Activated CD4-positive, alpha-beta memory T cell treated with anti-CD3 and anti-CD28 coated beads for 36 hours (primary cell): Measurements from ENCODE around the gene ARID1B. TPM values are rescaled to one million over a fixed set of nuclear protein-coding genes. Genes with fewer than 3 reads are reported as not detected.
A peak's percentile ranks its signal among the peaks of the same experiment; 100 is the strongest.
"Not testable (repeated sequence)": the region's sequence is repeated elsewhere in the genome, so short reads cannot be mapped to it uniquely, and the experiment has no call there.

Experiments used
- CTCF ChIA-PET: fragments of 350-600 bp; sonication (Branson Sonifier 250); formaldehyde crosslinking; loops from one replicate; lab custom pipeline; 2021; ENCODE audit warnings: antibody characterized with exemption, inconsistent platforms; lab: Charles Lee
- POLR2A ChIA-PET: fragments of 350-600 bp; sonication (Branson Sonifier 250); formaldehyde crosslinking; loops from one replicate; lab custom pipeline; 2021; ENCODE audit warnings: antibody characterized with exemption; lab: Charles Lee
- DNase-seq: peaks from one replicate; pipeline ENCODE4 v3.0.0-alpha.2; 2020
- H3K27ac Mint-ChIP-seq: one replicate; pipeline ENCODE4 v1.8.0; 2021; ENCODE audit warnings: mixed read lengths
- H3K27me3 Mint-ChIP-seq: one replicate; pipeline ENCODE4 v1.8.0; 2021; ENCODE audit warnings: mixed read lengths
- H3K36me3 Mint-ChIP-seq: one replicate; pipeline ENCODE4 v1.8.0; 2021; ENCODE audit warnings: mixed read lengths
- H3K4me1 Mint-ChIP-seq: one replicate; pipeline ENCODE4 v1.8.0; 2021; ENCODE audit warnings: low read depth, mixed read lengths
- H3K4me3 Mint-ChIP-seq: one replicate; pipeline ENCODE4 v1.8.0; 2021; ENCODE audit warnings: mild to moderate bottlenecking, mixed read lengths
- H3K9me3 Mint-ChIP-seq: one replicate; pipeline ENCODE4 v1.8.0; 2021; ENCODE audit warnings: mixed read lengths
- intact Hi-C: fragments of 100-400 bp; cut with micrococcal nuclease; formaldehyde crosslinking; loops from one replicate; pipeline ENCODE4 v1.15.1; 2023
- total RNA-seq, 2 experiments: library from RNA; stranded (reverse); gene quantifications; one replicate each; pipeline ENCODE4 v1.2.3, GENCODE V29; 2021

ARID1B gene
- total RNA-seq, 2 experiments from 2014 or later = 39.0 to 41.5 TPM

DNA sequence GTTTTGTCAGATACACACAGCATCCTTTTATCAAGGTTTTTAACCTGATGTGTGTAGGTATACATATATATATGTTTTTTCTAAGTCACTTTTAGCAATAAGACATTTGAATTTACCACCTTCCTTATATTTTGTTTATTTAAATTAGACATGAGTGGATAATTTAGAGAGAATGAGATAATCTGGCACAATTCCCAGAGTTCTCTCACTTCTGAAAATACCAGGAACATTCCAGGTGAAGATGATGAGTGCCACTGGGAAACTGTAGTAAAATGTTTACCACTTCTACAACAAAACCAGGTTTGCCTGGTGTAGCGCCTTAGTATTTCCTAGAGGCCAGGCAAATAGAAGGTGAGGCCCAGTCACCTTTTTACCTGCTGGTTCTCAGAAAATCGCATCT, 356.7 kb downstream of the ARID1B start:
- DNase-seq = no peak
- Mint-ChIP-seq H3K4me1 (peaks cover 6% of the 10 kb centered on the region), H3K4me3 (no peak overlapping the region), H3K27ac (no peak overlapping the region), H3K27me3 (no peaks in the 10 kb centered on the region), H3K36me3 (peaks cover 21% of the 10 kb centered on the region), H3K9me3 (no peaks in the 10 kb centered on the region)
- ChIA-PET CTCF (no interaction called here), POLR2A (no interaction called here)
- intact Hi-C loops = no loop called here

DNA sequence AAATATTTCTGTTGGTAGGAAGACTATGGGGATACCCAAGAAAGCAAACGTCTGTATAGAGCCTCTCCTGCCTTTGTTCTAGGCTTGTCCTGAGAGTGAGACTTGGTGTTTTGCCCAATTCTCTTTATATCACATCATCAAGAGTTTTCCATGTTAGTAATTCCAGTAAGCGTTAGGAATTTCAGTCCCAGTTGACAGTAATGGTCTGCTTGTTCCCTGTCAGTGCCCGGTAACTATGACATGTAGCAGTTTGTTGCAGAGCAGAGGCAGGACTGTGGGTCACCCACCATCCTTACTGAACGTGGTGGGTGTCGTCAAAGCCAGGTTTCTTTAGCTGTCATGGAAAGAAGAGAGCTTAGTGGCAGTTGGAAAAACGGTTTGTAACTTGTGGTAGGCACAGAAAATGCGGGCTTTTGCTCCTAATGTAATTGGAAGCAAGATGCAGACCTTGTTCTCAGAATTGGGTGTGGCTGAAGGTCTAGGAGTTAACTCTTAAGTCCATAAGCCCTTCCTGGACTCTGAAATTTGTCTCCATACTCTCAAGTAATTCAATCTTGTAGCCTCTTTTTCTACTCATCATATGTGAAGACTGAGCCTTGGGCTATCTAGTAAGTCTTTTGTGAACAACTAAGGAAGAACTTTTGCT, 357.3 kb downstream of the ARID1B start:
- Mint-ChIP-seq H3K9me3 (no peaks in the 10 kb centered on the region), H3K4me3 (no peak overlapping the region), H3K27me3 (no peaks in the 10 kb centered on the region), H3K36me3 (peaks cover 21% of the 10 kb centered on the region), H3K4me1 (peaks cover 4% of the 10 kb centered on the region), H3K27ac (no peak overlapping the region)
- intact Hi-C loops = no loop called here
- CTCF ChIA-PET = no interaction called here
- POLR2A ChIA-PET = no interaction called here
- no peak for DNase-seq

DNA sequence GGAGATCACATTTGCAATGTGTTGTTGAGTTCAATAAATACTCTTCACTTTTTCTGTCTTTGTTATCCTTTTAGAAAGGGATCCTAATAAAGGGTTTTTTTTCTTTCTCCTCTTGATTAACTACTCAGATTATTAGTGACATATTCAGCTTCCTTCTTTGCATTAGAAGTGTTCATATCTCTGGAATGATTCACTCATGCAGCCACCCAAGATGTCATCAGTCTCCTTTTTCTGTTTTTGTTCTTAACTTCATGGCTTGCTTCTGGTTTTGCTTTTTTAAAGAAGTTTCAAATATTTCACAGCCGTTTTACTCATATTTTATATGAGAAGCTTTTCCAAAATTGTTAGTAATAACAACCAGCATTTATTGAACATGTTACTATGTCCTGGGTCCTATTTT, 358.5 kb downstream of the ARID1B start:
- no peak for DNase-seq
- H3K4me1 Mint-ChIP-seq = peaks cover 4% of the 10 kb centered on the region
- no peak overlapping the region for H3K27ac Mint-ChIP-seq
- ChIA-PET CTCF (no interaction called here), POLR2A (no interaction called here)
- H3K36me3 Mint-ChIP-seq = peaks cover 23% of the 10 kb centered on the region
- no peaks in the 10 kb centered on the region for H3K27me3 Mint-ChIP-seq
- intact Hi-C loops = no loop called here
- H3K9me3 Mint-ChIP-seq = no peaks in the 10 kb centered on the region
- H3K4me3 Mint-ChIP-seq = no peak overlapping the region

DNA sequence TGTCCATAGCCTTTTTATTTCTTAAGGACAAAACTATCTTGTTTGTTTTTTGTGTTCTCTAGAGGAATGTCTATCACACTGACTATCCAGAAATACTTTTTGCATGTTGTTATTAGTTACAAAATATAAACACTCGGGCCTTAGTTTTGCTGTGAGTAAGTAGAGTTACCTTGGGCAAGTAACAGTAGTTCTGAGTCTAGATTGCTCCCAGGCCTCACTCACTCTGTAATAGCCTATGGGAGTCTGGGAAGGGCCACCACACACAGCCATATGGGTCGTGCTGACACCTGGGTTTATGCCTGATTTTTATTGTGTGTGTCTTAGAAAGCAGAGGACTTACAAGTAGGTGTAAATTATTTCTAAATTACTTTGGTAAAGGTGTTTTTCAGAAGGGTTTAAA, 360.3 kb downstream of the ARID1B start:
- H3K27me3 Mint-ChIP-seq = no peaks in the 10 kb centered on the region
- POLR2A ChIA-PET = no interaction called here
- CTCF ChIA-PET = no interaction called here
- no peaks in the 10 kb centered on the region for H3K9me3 Mint-ChIP-seq
- DNase-seq = no peak
- no peak overlapping the region for H3K4me3 Mint-ChIP-seq
- H3K4me1 Mint-ChIP-seq = peaks cover 4% of the 10 kb centered on the region
- intact Hi-C loops = no loop called here
- H3K27ac Mint-ChIP-seq = no peak overlapping the region
- H3K36me3 Mint-ChIP-seq = peaks cover 24% of the 10 kb centered on the region

DNA sequence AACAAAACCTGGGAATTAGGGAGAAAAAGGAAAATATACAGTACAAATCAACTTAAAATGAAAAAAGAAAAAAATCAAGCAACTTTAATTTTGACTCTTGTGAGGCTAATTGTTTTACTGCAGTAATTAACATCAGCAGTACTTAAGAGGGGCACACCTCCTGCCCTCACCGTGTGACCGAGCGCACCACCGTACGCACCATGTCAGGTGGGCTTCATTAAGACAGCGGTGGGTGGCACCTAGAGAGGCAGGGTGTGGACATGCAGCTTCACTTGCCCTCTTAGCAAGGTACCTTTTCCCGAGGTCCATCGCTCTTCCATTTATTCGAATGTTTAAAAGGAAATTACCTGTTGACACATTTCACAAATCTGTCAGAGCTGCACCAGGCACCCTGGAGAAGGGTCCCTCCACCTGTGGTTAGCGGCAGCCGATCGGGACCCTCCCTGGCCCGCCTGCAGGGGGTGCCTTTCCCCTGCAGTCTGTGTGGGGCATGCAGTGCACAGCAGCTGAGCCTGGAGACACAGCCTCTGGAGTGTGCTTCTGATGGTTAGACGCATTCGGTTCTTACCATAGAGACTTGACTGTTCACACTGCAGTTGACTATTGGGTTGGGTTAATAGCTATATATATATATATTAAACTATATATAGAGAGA, 362.0 kb downstream of the ARID1B start:
- ChIA-PET POLR2A (no interaction called here), CTCF (no interaction called here)
- no peak for DNase-seq
- intact Hi-C loops = loop anchor here (2.0 kb wide), 1 partner anchor 38 kb away; no protein-coding TSS in a partner anchor
- H3K4me3 Mint-ChIP-seq = no peak overlapping the region
- no peaks in the 10 kb centered on the region for H3K27me3 Mint-ChIP-seq
- no peaks in the 10 kb centered on the region for H3K9me3 Mint-ChIP-seq
- H3K27ac Mint-ChIP-seq = no peak overlapping the region
- H3K4me1 Mint-ChIP-seq = peaks cover 15% of the 10 kb centered on the region
- peaks cover 21% of the 10 kb centered on the region for H3K36me3 Mint-ChIP-seq

DNA sequence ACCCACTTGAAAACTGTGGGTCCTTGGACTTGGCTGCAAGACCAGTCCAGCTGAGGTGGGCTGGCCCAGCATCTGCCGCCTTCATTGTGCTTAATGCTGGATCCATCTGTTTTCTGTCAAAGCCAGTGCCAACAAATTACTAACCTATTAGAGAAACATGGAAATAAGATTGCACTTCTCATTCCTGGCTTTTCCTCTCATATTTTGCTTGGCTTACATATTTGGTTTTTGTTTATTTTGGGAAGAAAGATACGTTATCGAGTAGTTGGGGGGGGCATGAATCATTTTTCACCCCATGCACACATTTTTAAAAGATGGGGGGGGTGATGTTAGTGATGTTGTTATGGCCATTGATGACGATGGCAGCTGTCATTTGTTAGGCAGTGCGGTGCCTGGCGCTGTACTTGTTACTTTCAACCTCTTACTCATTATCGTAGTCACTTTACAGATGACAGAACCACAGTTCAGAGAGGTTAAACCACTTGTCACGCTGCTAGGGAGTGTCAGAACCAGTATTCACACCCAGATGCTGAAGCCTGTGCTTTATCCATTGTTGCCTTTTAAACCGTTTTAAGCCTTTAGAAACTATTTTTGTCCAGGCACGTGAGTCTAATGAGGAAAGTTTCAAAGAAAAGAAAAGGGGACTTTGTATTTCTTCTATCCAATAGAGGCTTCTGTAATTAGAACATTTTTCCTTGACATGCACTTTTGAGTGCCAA, 366.2 kb downstream of the ARID1B start:
- H3K4me3 Mint-ChIP-seq = no peak overlapping the region
- ChIA-PET POLR2A (no interaction called here), CTCF (interaction anchor here (0.8 to 1.5 kb wide), 3 partner anchors 73 to 109 kb away, joined by 3 to 6 read pairs (median 3); no protein-coding TSS in a partner anchor)
- H3K4me1 Mint-ChIP-seq = peaks cover 18% of the 10 kb centered on the region
- H3K27me3 Mint-ChIP-seq = no peaks in the 10 kb centered on the region
- intact Hi-C loops = loop anchor here (1.0 kb wide), 1 partner anchor 35 kb away; no protein-coding TSS in a partner anchor
- no peak overlapping the region for H3K27ac Mint-ChIP-seq
- H3K36me3 Mint-ChIP-seq = peaks cover 11% of the 10 kb centered on the region
- DNase-seq = peak; percentile 65
- no peaks in the 10 kb centered on the region for H3K9me3 Mint-ChIP-seq

DNA sequence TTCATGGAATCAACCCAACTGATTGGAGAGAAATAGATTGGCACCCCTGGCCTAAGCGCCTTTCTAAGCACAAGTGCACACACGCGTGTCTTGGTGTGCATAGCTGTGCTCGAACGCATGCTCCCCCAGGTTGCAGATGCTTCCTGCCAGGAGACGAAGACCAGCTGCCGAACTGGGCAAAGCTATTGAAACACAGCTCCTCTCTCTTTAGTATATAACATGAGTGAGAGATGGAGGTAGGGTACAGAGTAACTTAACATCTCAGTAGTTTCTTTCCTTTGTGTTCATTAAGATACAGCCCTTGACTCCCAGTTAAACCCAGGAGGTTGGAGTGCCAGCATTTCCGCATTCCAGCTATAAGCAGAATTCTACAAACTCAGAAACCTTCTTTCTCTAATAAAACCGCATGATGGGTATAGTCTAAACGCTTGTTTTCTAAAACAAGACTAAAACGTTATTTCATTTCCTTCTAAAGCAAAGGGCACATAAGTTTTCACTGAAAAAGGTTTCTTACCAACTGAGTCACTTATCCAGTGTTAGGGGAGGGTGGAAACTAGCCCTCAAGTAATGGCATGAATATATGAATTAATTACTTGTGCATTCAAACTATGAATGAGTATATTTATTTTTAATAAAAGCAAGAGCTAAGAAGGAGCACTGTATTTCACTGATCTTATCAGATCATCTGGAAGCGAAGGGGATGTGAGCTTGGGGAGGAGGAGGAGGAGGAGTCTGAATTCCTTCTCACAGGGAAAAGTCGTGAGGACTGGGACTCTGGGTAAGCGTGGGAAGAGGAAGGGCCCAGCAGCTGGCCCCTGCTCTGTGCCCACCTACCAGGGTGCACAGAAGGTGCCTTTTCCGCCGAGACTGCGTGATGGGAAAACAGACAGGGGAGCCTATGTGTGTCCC, 367.0 kb downstream of the ARID1B start:
- no peaks in the 10 kb centered on the region for H3K9me3 Mint-ChIP-seq
- no peak overlapping the region for H3K4me3 Mint-ChIP-seq

DNA sequence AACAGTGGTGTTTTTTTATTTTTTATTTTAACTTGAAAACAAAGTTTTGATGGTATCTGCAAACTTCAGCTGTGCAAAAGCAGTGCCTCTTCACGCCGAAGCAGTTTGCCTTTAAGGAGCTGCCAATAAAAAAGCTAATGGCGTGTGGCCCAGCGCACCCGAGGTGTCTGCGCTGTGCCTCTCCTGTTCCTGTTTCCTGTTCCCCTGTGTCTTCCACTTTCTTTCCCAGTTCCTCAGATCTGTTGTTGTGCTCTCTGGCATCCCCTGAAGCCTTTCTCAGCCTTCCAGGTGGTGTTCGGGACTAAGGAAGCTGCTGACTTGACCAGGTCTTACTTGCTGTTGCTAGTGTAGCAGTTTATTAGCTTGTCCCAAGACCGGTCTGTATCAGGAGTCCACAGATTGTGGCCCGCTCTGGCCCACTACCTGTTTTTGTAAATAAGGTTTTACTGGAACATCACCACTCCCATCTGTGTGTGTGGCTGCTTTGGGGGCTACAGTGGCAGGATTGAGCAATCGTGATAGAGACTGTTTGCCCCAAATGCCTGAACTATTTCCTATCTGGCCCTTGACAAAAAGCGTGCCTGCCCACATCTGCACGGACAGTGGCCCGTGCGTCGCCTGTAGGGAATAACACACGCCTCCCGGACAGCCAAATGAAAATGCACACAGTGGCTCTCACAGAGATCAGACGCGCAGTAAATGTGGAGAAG, 367.8 kb downstream of the ARID1B start:
- DNase-seq = no peak
- intact Hi-C loops = no loop called here
- CTCF ChIA-PET = interaction anchor here (1.5 kb wide), 1 partner anchor 110 kb away, joined by 6 read pairs; no protein-coding TSS in a partner anchor
- H3K36me3 Mint-ChIP-seq = peaks cover 19% of the 10 kb centered on the region
- no peaks in the 10 kb centered on the region for H3K27me3 Mint-ChIP-seq
- H3K4me3 Mint-ChIP-seq = no peak overlapping the region
- H3K4me1 Mint-ChIP-seq = peaks cover 18% of the 10 kb centered on the region
- H3K9me3 Mint-ChIP-seq = no peaks in the 10 kb centered on the region
- POLR2A ChIA-PET = no interaction called here
- no peak overlapping the region for H3K27ac Mint-ChIP-seq

More for the DNA sequence above, 367.0 kb downstream of the ARID1B start:
- ChIA-PET CTCF (interaction anchor here (0.6 to 1.5 kb wide), 3 partner anchors 40 to 110 kb away, joined by 3 to 6 read pairs (median 3); no protein-coding TSS in a partner anchor), POLR2A (no interaction called here)
- no peak for DNase-seq
- peaks cover 18% of the 10 kb centered on the region for H3K4me1 Mint-ChIP-seq
- peaks cover 16% of the 10 kb centered on the region for H3K36me3 Mint-ChIP-seq
- no peak overlapping the region for H3K27ac Mint-ChIP-seq
- H3K27me3 Mint-ChIP-seq = no peaks in the 10 kb centered on the region
- intact Hi-C loops = loop anchor here (1.0 kb wide), 1 partner anchor 36 kb away; no protein-coding TSS in a partner anchor

DNA sequence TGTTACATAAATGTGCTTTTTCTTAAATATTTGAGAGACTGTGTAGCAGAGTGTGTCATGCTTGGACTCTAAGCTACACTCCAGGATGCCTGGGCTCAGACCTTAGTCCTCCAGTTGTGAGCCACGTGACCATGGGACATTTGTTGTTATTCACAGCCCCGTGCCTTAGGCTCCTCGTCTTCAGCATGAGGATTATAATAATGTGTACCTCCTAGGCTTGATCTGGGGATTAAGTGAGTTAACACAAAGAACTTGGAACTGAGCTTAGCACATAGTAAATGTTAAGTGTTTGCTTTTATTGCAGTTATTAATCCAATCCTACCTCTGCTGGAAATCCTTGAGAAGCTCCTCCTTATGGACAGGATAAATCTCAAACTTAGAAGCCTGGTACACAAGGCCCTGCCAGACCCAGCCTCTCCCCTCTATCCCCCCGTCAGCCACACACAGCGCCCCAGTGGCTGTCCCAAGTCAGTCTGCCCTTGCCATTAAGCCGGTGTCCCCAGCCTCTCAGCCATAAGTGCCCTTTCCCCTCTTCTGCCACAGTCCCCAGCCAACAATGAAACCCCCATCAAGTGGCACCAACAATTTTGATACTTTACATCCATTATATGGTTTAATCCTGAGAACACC, 368.6 kb downstream of the ARID1B start:
- Mint-ChIP-seq H3K27ac (no peak overlapping the region), H3K36me3 (peaks cover 16% of the 10 kb centered on the region), H3K27me3 (no peaks in the 10 kb centered on the region), H3K4me1 (peaks cover 18% of the 10 kb centered on the region), H3K9me3 (no peaks in the 10 kb centered on the region), H3K4me3 (no peak overlapping the region)
- ChIA-PET POLR2A (no interaction called here), CTCF (no interaction called here)
- intact Hi-C loops = no loop called here
- no peak for DNase-seq

DNA sequence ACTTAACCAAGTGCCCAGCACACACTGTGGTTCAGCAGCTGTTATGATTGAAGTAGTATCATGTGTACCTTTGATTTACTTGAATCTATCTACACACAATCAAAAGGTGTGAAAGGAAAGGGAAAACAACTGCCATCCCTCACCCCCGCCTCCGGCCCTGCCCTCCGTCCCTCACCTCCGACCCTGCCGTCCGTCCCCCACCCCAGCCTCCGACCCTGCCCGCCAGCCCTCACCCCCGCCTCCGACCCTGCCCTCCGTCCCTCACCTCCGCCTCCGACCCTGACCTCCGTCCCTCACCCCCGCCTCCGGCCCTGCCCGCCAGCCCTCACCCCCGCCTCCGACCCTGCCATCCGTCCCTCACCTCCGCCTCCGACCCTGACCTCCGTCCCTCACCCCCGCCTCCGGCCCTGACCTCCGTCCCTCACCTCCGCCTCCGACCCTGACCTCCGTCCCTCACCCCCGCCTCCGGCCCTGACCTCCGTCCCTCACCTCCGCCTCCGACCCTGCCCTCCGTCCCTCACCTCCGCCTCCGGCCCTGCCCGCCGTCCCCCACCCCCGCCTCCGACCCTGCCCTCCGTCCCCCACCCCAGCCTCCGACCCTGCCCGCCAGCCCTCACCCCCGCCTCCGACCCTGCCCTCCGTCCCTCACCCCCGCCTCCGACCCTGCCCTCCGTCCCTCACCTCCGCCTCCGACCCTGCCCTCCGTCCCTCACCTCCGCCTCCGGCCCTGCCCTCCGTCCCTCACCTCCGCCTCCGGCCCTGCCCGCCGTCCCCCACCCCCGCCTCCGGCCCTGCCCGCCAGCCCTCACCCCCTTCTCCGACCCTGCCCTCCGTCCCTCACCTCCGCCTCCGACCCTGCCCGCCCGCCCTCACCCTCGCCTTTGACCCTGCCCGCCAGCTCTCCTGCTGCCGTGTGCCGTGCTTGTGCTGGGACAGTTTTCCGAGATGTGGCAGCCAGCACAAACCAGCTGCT, 370.2 kb downstream of the ARID1B start:
- intact Hi-C loops, H3K9me3 Mint-ChIP-seq, POLR2A ChIA-PET, H3K36me3 Mint-ChIP-seq, H3K4me3 Mint-ChIP-seq, H3K27me3 Mint-ChIP-seq, DNase-seq: not testable (repeated sequence)
- Mint-ChIP-seq H3K27ac (peak overlapping the region; percentile 1), H3K4me1 (peaks cover 30% of the 10 kb centered on the region)
- CTCF ChIA-PET = interaction anchor here (0.7 kb wide), 1 partner anchor 113 kb away, joined by 3 read pairs; no protein-coding TSS in a partner anchor
